Upper lobe of right lung (tissue), 1 donor: ENCODE measurements around the gene FZD8. TPM values are rescaled to one million over a fixed set of nuclear protein-coding genes. Genes with fewer than 3 reads are reported as not detected.
A peak's percentile ranks its signal among the peaks of the same experiment; 100 is the strongest.

ENCODE experiments used
- ATAC-seq: fragments of 200-7000 bp; cut with Tn5 transposase; one replicate; pipeline ENCODE4 v1.9.1; 2020; ENCODE audit warnings: mild to moderate bottlenecking, moderate library complexity
- DNase-seq: peaks from one replicate; pipeline ENCODE4 v3.0.0-alpha.2; 2020
- H3K27ac ChIP-seq: fragments of 200-600 bp; one replicate; pipeline ENCODE4 v1.8.0; 2022
- H3K27me3 ChIP-seq: fragments of 200-600 bp; one replicate; pipeline ENCODE4 v1.8.0; 2022; ENCODE audit warnings: mild to moderate bottlenecking
- H3K36me3 ChIP-seq: fragments of 200-600 bp; one replicate; pipeline ENCODE4 v1.8.0; 2022
- H3K4me1 ChIP-seq: fragments of 200-600 bp; one replicate; pipeline ENCODE4 v1.8.0; 2022
- H3K4me3 ChIP-seq: fragments of 200-600 bp; one replicate; pipeline ENCODE4 v1.8.0; 2022; ENCODE audit warnings: mild to moderate bottlenecking
- H3K9me3 ChIP-seq: fragments of 200-600 bp; one replicate; pipeline ENCODE4 v1.8.0; 2022
- CTCF ChIP-seq: fragments of 200-600 bp; IDR thresholded peaks from one replicate; pipeline ENCODE4 v1.8.0; 2022; ENCODE audit warnings: antibody characterized with exemption
- intact Hi-C: fragments of 100-400 bp; cut with DNase I; formaldehyde crosslinking; loops from one replicate; pipeline ENCODE4 v1.11.0; 2022
- total RNA-seq: library from RNA; stranded (reverse); fragmentation: NEBNext Ultra II Directional; extraction: Animal tissue kit (Norgen Biotek cat#: 25700); gene quantifications from one replicate; pipeline ENCODE4 v1.2.1, GENCODE V29; 2021
- donor health status: DM: no; HTN: yes; CAD: no; lungs with severe emphysema.

The FZD8 gene
- total RNA-seq, 1 donor from 2014 or later = 20.4 TPM

DNA sequence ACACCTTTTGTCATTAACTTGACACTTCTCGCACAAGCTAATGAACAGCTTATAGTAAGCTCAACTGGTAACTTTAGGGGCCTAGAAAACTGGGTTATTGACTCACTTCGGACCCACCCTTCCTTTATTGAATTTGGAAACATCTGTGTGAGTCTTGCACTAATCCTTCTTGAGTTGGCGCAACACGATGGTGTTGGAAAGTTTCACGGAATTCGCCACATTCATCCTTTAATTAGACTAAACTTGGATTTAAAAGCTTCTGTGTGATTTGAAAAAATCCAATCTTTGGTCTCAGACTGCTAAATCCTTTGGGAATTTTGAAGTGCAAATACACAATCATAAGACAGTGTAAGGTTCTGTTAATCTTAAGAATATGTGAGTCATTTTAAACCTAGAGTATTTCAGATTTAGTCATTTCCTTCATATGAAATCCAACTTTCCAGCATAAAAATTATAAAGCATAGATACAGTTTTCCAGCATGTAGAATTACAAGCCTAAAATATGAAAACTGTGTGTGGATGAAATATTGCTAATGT is 15.1 kb downstream of the FZD8 start:
- no peaks in the 10 kb centered on the region for H3K4me1 ChIP-seq
- H3K27me3 ChIP-seq = peaks cover 4% of the 10 kb centered on the region
- DNase-seq (no peak), ATAC-seq (no peak)
- H3K27ac ChIP-seq = no peak overlapping the region
- no peaks in the 10 kb centered on the region for H3K9me3 ChIP-seq
- no peaks in the 10 kb centered on the region for H3K36me3 ChIP-seq
- no peak for TF ChIP-seq CTCF
- no peak overlapping the region for H3K4me3 ChIP-seq
- intact Hi-C loops = no loop called here

DNA sequence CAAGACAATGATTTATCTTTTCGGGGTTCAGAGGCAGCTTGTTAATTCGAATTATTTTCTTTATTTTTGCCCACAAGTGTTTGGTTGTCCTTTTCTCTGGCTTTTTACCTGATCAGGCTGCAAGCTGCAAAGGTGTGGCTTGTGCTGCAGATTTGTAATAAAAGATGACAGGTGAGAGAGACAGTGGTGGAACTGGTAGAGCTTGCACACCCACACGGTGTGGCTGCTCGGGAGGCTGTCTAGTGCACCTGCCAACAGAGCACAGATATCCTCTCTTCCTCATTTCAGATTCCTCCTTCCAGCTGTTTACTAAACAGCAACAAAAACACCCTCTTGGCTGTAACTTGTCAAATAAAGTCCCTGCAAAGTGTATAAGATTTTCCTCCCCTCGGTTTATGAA is 27.8 kb downstream of the FZD8 start:
- no peaks in the 10 kb centered on the region for H3K4me1 ChIP-seq
- H3K36me3 ChIP-seq = no peaks in the 10 kb centered on the region
- intact Hi-C loops = no loop called here
- no peak overlapping the region for H3K4me3 ChIP-seq
- no peak for ATAC-seq
- DNase-seq = no peak
- no peaks in the 10 kb centered on the region for H3K9me3 ChIP-seq
- TF ChIP-seq CTCF = no peak
- H3K27me3 ChIP-seq = peaks cover 4% of the 10 kb centered on the region
- no peak overlapping the region for H3K27ac ChIP-seq

GRCh38 chr10:35613597-35614226 is 28.4 kb downstream of the FZD8 start:
- TF ChIP-seq CTCF = peak; percentile 37
- no peak for DNase-seq
- Histone ChIP-seq H3K9me3 (no peaks in the 10 kb centered on the region), H3K4me1 (no peaks in the 10 kb centered on the region), H3K27ac (no peak overlapping the region), H3K27me3 (peaks cover 8% of the 10 kb centered on the region), H3K36me3 (no peaks in the 10 kb centered on the region), H3K4me3 (no peak overlapping the region)
- intact Hi-C loops = no loop called here
- ATAC-seq = peak; percentile 48

- Histone ChIP-seq H3K9me3 (no peaks in the 10 kb centered on the region), H3K36me3 (no peaks in the 10 kb centered on the region), H3K27me3 (peaks cover 14% of the 10 kb centered on the region), H3K27ac (no peak overlapping the region), H3K4me3 (no peak overlapping the region), H3K4me1 (no peaks in the 10 kb centered on the region)
- no peak for DNase-seq
- ATAC-seq = no peak
- TF ChIP-seq CTCF = no peak
- intact Hi-C loops = no loop called here
These were observed 29.0 kb downstream of the FZD8 start for GRCh38 chr10:35613107-35613440.

DNA sequence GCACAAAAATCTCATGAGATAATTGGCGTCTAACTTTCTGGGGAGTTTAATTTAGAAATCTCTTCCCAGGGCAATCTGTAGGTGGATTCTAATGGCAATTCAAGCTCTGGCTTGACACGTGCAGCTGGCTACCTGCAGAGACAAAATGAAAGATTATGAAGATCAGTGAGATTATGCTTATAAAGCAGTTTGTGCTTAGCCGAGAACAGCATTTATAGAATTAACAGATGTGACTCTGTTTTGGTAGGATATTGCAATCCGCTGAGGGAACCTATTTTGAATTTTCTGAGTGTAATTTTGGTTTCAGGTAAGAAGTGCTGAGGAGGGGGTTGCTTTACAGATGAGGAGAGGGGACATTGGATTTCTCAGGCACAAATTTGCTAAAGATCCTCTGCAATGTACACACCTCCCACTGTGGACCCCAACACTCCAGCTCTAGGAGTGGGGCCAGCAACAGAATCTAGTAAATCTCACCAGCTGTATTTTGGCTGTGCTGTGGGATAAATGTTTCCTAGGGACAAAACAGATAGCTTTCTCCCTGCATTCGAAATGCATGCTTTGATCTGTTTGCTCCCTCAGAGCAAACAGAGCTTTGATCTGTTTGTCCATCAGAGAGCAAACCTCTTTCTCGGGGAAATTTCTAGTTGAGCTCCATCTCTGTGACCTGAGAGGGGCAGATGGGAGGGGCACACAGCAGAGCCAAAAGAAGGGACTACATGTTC is 29.6 kb downstream of the FZD8 start:
- H3K9me3 ChIP-seq = no peaks in the 10 kb centered on the region
- H3K4me3 ChIP-seq = no peak overlapping the region
- no peak for ATAC-seq
- DNase-seq = no peak
- H3K27ac ChIP-seq = no peak overlapping the region
- no peaks in the 10 kb centered on the region for H3K36me3 ChIP-seq
- H3K4me1 ChIP-seq = no peaks in the 10 kb centered on the region
- intact Hi-C loops = no loop called here
- H3K27me3 ChIP-seq = peaks cover 20% of the 10 kb centered on the region
- TF ChIP-seq CTCF = no peak
